Neural cell (in vitro differentiated cells): ENCODE measurements around the gene KCNIP3. TPM values are rescaled to one million over a fixed set of nuclear protein-coding genes. Genes with fewer than 3 reads are reported as not detected.

ENCODE experiments used
- H2AFZ ChIP-seq: fragments of 200-600, 300-800 bp; sonication (generic), shearing (Covaris generic); 2 replicates; pipeline ENCODE4 v1.6.0; 2014; ENCODE audit warnings: low read depth, mild to moderate bottlenecking, antibody characterized with exemption, low read length, moderate library complexity
- H3F3A ChIP-seq: fragments of 200-600 bp; shearing (Covaris generic); 2 replicates; pipeline ENCODE4 v1.6.1; 2016; ENCODE audit warnings: mild to moderate bottlenecking, moderate library complexity, mixed read lengths, antibody characterized with exemption, low read length; ENCODE audit not compliant: insufficient read depth, poor library complexity, severe bottlenecking
- H3K27ac ChIP-seq: fragments of 200-600, 300-800 bp; sonication (generic), shearing (Covaris generic); 2 replicates; pipeline ENCODE4 v1.5.1; 2014; ENCODE audit warnings: mild to moderate bottlenecking, low read length, moderate library complexity
- H3K27me3 ChIP-seq: fragments of 300-800, 200-600 bp; sonication (generic), shearing (Covaris generic); 2 replicates; pipeline ENCODE4 v1.6.0; 2014; ENCODE audit warnings: mild to moderate bottlenecking, low read depth, low read length, moderate library complexity; ENCODE audit not compliant: insufficient read depth
- H3K36me3 ChIP-seq: fragments of 300-800, 200-600 bp; sonication (generic), shearing (Covaris generic); 2 replicates; pipeline ENCODE4 v1.5.1; 2014; ENCODE audit warnings: mild to moderate bottlenecking, antibody characterized with exemption, low read length, moderate library complexity; ENCODE audit not compliant: insufficient read depth
- H3K4me2 ChIP-seq: fragments of 300-800, 200-600 bp; sonication (generic), shearing (Covaris generic); 2 replicates; pipeline ENCODE4 v1.6.0; 2014; ENCODE audit warnings: mild to moderate bottlenecking, low read length
- H3K4me3 ChIP-seq: fragments of 300-800, 200-600 bp; sonication (generic), shearing (Covaris generic); 2 replicates; pipeline ENCODE4 v1.5.1; 2014; ENCODE audit warnings: mild to moderate bottlenecking, low read length, moderate library complexity
- H3K79me2 ChIP-seq: fragments of 200-600 bp; shearing (Covaris generic); replicated peaks from 2 replicates; pipeline ENCODE4 v1.6.0; 2014; ENCODE audit warnings: mild to moderate bottlenecking, low read length, moderate library complexity; ENCODE audit not compliant: insufficient read depth
- H3K9ac ChIP-seq: fragments of 300-800, 200-600 bp; sonication (generic), shearing (Covaris generic); 2 replicates; pipeline ENCODE4 v1.6.1; 2016; ENCODE audit warnings: mild to moderate bottlenecking, low read length, mixed read lengths
- H3K9me2 ChIP-seq: fragments of 200-600 bp; shearing (Covaris generic); 2 replicates; pipeline ENCODE4 v1.6.1; 2016; ENCODE audit warnings: mild to moderate bottlenecking, low read length, mixed read lengths; ENCODE audit not compliant: insufficient read depth
- H3K9me3 ChIP-seq: fragments of 200-600, 300-800 bp; sonication (generic), shearing (Covaris generic); 2 replicates; pipeline ENCODE4 v1.6.1; 2016; ENCODE audit warnings: mild to moderate bottlenecking, mixed run types, low read length, moderate library complexity, mixed read lengths
- H4K20me1 ChIP-seq: fragments of 200-600 bp; shearing (Covaris generic); 2 replicates; pipeline ENCODE4 v1.6.1; 2016; ENCODE audit warnings: mild to moderate bottlenecking, mixed run types; ENCODE audit not compliant: insufficient read depth
- EP300 ChIP-seq: fragments of 450-650 bp; conservative IDR thresholded peaks from 2 replicates; pipeline ENCODE4 v1.6.1; 2014; ENCODE audit warnings: antibody characterized with exemption, mild to moderate bottlenecking, moderate library complexity; ENCODE audit not compliant: poor library complexity, severe bottlenecking
- EZH2 ChIP-seq: fragments of 200-600, 300-800 bp; shearing (Covaris generic), sonication (generic); IDR thresholded peaks from 2 replicates; pipeline ENCODE4 v1.6.1; 2014; ENCODE audit warnings: antibody characterized with exemption, low read length, borderline replicate concordance, mild to moderate bottlenecking; ENCODE audit not compliant: insufficient read depth, poor library complexity, severe bottlenecking
- MXI1 ChIP-seq: fragments of 450-650 bp; conservative IDR thresholded peaks from 2 replicates; pipeline ENCODE4 v1.6.1; 2014; ENCODE audit warnings: antibody characterized with exemption, mild to moderate bottlenecking; ENCODE audit not compliant: poor library complexity, severe bottlenecking
- POLR2AphosphoS5 ChIP-seq: IDR thresholded peaks from 2 replicates; pipeline ENCODE4 v1.6.1; 2012
- RAD21 ChIP-seq: fragments of 450-650 bp; conservative IDR thresholded peaks from 2 replicates; pipeline ENCODE4 v1.6.1; 2014; ENCODE audit warnings: antibody characterized with exemption, mild to moderate bottlenecking, moderate library complexity
- REST ChIP-seq: IDR thresholded peaks from 2 replicates; pipeline ENCODE4 v1.6.1; 2012; ENCODE audit warnings: borderline replicate concordance
- SMC3 ChIP-seq: fragments of 450-650 bp; conservative IDR thresholded peaks from 2 replicates; pipeline ENCODE4 v1.6.1; 2014; ENCODE audit warnings: antibody characterized with exemption, mild to moderate bottlenecking, moderate library complexity; ENCODE audit not compliant: poor library complexity
- TAF1 ChIP-seq: IDR thresholded peaks from 2 replicates; pipeline ENCODE4 v1.6.1; 2012; ENCODE audit warnings: low read depth
- polyA plus RNA-seq: library from polyadenylated mRNA; depleted of rRNA; stranded (reverse); fragments of >200 nt; gene quantifications from 2 replicates; pipeline ENCODE4 v1.2.3, GENCODE V29; 2014
- TF ChIP-seq, protein P1 (sequence below): fragments of 450-650 bp; IDR thresholded peaks from 2 replicates; pipeline ENCODE4 v1.5.1; 2014; ENCODE audit warnings: antibody characterized with exemption, mild to moderate bottlenecking, moderate library complexity; ENCODE audit not compliant: poor library complexity, severe bottlenecking

Gene KCNIP3
- polyA plus RNA-seq, 1 donor from 2014 or later, result not detected

DNA sequence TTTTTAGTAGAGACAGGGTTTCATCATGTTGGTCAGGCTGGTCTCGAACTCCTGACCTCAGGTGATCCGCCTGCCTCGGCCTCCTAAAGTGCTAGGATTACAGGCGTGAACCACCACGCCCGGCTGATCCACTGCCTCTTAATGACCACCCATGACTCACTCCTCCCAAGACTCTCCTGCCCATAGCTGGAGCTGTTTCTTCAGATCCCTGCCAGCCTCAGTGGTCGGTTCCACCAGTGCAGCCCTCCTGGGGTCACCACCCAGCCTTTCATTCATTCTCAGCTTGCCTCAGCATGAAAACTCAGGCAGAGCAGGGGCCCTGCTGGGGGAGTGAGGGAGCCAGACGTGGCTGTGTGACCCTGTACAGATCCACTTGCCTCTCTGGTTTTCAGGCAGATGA, 12.5 kb downstream of the KCNIP3 start:
- H3K9ac ChIP-seq, result no peak overlapping the region
- H4K20me1 ChIP-seq, result no peaks in the 10 kb centered on the region
- H3K9me2 ChIP-seq, result no peaks in the 10 kb centered on the region
- no peaks in the 10 kb centered on the region for H3F3A ChIP-seq
- H3K4me2 ChIP-seq, result no peak overlapping the region
- no peaks in the 10 kb centered on the region for H3K36me3 ChIP-seq
- no peaks in the 10 kb centered on the region for H3K79me2 ChIP-seq
- no peak overlapping the region for H3K27ac ChIP-seq
- no peak overlapping the region for H3K4me3 ChIP-seq
- peaks cover 5% of the 10 kb centered on the region for H3K9me3 ChIP-seq
- H3K27me3 ChIP-seq, result no peaks in the 10 kb centered on the region
- TF ChIP-seq TAF1, result no peak
- no peak for TF ChIP-seq REST
- no peak for TF ChIP-seq MXI1
- TF ChIP-seq SMC3, result no peak
- no peak for TF ChIP-seq RAD21
- TF ChIP-seq, protein P1, sequence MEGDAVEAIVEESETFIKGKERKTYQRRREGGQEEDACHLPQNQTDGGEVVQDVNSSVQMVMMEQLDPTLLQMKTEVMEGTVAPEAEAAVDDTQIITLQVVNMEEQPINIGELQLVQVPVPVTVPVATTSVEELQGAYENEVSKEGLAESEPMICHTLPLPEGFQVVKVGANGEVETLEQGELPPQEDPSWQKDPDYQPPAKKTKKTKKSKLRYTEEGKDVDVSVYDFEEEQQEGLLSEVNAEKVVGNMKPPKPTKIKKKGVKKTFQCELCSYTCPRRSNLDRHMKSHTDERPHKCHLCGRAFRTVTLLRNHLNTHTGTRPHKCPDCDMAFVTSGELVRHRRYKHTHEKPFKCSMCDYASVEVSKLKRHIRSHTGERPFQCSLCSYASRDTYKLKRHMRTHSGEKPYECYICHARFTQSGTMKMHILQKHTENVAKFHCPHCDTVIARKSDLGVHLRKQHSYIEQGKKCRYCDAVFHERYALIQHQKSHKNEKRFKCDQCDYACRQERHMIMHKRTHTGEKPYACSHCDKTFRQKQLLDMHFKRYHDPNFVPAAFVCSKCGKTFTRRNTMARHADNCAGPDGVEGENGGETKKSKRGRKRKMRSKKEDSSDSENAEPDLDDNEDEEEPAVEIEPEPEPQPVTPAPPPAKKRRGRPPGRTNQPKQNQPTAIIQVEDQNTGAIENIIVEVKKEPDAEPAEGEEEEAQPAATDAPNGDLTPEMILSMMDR, result no peak
- no peak for TF ChIP-seq POLR2AphosphoS5
- no peak for TF ChIP-seq EP300
- TF ChIP-seq EZH2, result no peak
- H2AFZ ChIP-seq, result no peak overlapping the region

DNA sequence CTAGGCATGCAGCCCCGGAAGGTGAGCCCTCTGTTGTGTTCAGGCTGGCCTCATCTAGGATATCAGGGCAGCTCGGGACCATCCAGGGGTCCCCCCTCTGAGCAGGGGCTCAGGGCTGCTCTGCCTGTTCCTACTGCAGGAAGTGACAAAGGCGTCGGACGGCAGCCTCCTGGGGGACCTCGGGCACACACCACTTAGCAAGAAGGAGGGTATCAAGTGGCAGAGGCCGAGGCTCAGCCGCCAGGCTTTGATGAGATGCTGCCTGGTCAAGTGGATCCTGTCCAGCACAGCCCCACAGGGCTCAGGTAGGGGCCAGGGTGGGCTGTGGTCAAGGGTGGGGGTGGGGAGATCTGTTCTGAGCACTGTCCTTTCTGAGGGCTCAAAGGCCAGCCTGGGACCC, 13.1 kb downstream of the KCNIP3 start:
- no peaks in the 10 kb centered on the region for H4K20me1 ChIP-seq

More for the DNA sequence above, 13.1 kb downstream of the KCNIP3 start:
- H3K4me2 ChIP-seq, result no peak overlapping the region
- no peaks in the 10 kb centered on the region for H3K79me2 ChIP-seq
- no peak for TF ChIP-seq SMC3
- TF ChIP-seq REST, result no peak
- TF ChIP-seq TAF1, result no peak
- no peak for TF ChIP-seq POLR2AphosphoS5
- no peak for TF ChIP-seq RAD21
- TF ChIP-seq, protein P1, result no peak
- no peak for TF ChIP-seq EZH2
- no peak for TF ChIP-seq EP300
- TF ChIP-seq MXI1, result no peak
- no peaks in the 10 kb centered on the region for H3F3A ChIP-seq
- H3K36me3 ChIP-seq, result no peaks in the 10 kb centered on the region
- no peak overlapping the region for H3K9ac ChIP-seq
- no peak overlapping the region for H3K4me3 ChIP-seq
- no peaks in the 10 kb centered on the region for H3K27me3 ChIP-seq
- H3K27ac ChIP-seq, result no peak overlapping the region
- H3K9me2 ChIP-seq, result no peaks in the 10 kb centered on the region
- H2AFZ ChIP-seq, result no peak overlapping the region
- peaks cover 5% of the 10 kb centered on the region for H3K9me3 ChIP-seq
